ENCODE measurements around the gene CLC.
A peak's percentile ranks its signal among the peaks of the same experiment; 100 is the strongest.
"Not testable (repeated sequence)": the region's sequence is repeated elsewhere in the genome, so short reads cannot be mapped to it uniquely, and the experiment has no call there.

CLC gene

DNA sequence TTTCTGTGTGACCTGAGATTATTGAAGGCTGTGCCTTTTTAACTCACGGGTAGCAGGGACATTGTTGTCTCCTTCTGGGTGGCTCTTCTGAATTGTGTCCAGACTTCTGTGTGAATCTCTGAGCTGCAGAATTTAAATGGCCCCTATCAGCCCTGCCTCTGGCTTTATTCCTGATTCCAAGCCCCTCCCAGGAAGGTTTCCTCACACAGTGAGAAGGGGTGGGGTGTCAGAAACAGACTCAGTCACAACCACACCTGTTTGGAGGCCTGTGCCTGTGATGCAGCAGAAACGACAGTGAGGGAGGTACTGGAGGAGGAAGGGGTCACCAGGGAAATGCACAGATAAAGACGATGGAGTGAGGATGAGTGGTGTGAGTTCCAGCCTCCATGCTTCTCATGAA lies at the start of gene CLC:
Gene CLC, minus strand, starts transcription at position 139 of the 400 bp plus-strand sequence. Its CDS starts 77 bp downstream, at position 62.
- no peak for DNase-seq

- DNase-seq, result no peak
These were observed 43.1 kb upstream of the CLC start for GRCh38 chr19:39780894-39781293.

DNA sequence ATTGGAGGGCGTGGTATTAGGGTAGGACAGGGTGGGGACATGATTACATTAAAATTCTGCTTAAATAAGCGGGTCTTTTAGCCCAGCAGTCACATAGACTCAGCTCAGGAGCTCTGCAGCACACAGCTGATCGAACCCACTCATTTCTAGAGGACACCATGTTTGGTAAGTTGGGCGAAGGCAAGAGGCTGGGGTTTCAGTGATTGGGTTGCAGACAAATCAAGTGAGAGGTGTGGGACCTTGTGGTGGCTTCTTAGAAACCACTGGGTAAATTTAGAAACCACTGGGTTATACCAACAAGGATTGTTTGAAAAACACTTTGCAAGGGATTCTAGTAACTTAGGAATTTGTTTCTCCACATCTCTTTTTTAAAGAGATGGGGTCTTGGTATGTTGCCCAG lies 40.9 kb upstream of the CLC start, which contains the start of gene LEUTX:
Gene LEUTX, plus strand, starts transcription at position 92 of the 400 bp plus-strand sequence. Its CDS starts 67 bp downstream, at position 159.
- no peak for DNase-seq

- DNase-seq, result no peak
These were observed 31.0 kb upstream of the CLC start for GRCh38 chr19:39768786-39769185.

GRCh38 chr19:39768334-39768733 lies 30.5 kb upstream of the CLC start:
- no peak for DNase-seq

- peak; percentile 30 for DNase-seq
These were observed 27.6 kb upstream of the CLC start for GRCh38 chr19:39765091-39766076.

DNA sequence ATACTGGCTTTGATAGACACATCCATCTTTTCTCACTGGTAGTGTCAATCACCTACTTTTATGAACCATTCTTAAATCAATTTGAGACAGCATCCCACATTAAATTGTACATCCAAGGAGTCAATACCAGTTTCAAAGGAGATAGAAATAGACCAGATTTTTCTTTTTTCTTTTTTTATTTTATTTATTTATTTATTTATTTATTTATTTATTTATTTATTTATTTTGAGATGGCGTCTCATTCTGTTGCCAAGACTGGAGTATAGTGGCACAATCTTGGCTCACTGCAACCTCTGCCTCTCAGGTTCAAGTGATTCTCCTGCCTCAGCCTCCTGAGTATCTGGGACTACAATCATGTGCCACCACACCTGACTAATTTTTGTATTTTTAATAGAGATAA lies 24.0 kb upstream of the CLC start:
- DNase-seq, result not testable (repeated sequence)

DNA sequence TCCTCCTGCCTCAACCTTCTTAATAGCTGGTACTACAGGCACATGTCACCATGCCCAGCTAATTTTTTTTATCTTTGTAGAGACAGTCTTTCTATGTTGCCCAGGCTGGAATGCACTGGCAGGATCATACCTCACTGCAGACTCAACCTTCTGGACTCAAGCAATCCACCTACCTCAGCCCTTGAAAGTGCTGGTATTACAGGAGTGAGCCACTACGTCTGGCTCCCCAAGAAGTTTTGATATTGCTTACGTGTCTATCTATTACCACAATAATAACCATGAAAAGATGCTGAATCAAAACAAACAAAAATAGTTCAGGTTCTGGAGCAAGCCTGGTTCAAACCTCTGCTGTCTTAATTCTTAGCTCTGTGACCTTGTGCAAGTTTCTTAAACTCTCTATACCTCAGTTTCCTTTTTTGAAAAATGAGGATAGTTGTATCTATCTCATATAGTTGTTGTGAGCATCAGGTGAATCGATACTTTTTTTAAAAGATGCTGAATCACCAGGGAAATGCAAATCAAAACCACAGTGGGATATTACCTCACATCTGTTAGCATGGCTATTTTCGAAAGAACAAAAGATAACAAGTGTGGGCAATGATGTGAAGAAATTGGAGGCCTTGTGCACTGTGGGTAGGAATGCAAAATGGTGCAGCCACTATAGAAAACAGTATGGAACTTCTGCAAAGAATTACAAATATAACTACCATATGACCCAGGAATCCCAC lies 21.8 kb upstream of the CLC start:
- DNase-seq, result no peak

- DNase-seq, result no peak
These were observed 17.1 kb upstream of the CLC start for GRCh38 chr19:39754971-39755370.

- DNase-seq, result no peak
These were observed 16.7 kb upstream of the CLC start for GRCh38 chr19:39754544-39754943.

GRCh38 chr19:39752795-39753194 lies 15.0 kb upstream of the CLC start:
- DNase-seq, result no peak

DNA sequence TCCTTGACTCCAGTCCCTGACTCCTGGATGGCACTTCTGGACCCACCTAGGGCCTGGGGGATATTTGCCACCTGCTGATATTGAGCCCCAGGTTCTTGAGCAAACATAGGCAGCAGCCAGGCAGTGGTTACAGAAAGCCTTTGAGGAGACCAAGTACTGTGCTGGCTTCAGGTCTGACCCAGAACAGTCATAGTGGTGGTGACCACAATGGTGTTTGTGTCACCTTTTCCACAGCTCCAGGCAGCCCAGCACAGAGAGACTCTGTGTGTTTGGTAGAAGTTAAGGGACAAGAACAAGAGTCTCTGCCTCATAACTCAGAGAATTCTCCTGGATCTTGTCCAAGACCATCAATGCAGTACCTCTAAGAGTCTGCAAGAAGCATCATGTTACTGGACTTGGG lies 14.6 kb upstream of the CLC start:
- DNase-seq, result no peak

DNA sequence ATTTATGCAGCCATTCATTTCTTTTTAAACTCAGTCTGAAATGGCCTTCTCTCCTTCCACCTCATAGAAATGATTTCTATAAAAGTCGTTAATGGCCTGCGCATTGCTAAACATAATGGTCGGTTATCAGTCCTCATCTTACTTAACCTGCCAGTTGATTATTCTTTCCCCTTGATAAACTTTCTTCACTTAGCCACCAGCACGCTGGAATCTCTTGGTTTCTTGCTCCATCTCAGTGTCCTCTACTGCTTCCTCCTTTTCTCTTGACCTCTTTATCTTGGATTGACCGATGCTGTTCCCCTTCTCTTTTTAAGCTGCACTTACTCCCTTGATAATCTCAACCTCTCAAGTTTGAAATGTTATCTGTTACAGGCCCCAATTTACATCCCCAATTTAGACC lies 12.2 kb upstream of the CLC start:
- no peak for DNase-seq

DNA sequence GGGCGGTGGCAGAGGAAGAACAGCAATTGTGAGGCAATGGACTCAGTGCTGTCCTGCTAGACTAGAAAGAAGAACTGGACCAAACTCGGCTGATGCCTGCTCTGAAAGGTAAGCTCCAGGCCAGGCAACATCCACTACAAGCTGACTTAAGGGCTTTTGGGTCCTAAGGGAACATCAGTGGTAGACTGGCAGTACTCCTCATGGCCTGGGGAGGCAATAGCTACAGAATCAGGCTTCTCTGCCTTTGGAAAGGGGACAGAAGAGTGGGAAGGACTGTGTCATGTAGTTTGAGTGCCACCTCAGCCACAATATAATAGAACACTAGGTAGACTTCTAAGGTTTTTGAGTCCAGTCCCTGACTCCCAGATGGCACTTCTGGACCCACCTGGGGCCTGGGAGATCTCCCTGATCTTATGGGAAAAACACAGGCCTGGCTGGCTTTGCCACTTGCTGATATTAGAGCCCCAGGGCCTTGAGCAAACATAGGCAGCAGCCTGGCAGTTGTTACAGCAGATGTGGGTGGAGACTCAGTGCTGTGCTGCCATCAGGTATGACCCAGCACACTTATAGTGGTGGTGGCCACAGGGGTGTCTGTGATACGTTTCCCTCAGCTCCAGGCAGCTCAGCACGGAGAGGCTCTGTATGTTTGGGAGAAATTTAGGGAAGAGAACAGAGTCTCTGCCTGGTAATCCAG lies 9.2 kb upstream of the CLC start:
- no peak for DNase-seq

DNA sequence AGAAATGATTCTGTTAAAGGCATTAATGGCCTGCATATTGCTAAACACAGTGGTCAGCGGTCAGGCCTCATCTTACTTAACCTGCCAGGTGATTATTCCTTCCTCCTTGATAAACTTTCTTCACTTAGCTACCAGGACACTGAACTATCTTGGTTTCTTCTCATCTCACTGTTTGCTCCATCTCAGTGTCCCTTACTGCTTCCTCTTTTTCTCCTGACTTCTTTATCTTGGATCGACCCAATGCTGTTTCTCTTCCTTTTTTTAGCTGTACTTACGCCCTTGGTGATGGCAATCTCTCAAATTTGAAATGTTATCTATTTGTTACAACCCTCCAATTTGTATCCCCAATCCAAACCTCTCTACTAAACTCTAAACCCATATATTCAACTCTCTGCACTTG lies 7.8 kb upstream of the CLC start:
- DNase-seq, result no peak

GRCh38 chr19:39740395-39740794 lies 2.6 kb upstream of the CLC start:
- DNase-seq, result no peak

DNA sequence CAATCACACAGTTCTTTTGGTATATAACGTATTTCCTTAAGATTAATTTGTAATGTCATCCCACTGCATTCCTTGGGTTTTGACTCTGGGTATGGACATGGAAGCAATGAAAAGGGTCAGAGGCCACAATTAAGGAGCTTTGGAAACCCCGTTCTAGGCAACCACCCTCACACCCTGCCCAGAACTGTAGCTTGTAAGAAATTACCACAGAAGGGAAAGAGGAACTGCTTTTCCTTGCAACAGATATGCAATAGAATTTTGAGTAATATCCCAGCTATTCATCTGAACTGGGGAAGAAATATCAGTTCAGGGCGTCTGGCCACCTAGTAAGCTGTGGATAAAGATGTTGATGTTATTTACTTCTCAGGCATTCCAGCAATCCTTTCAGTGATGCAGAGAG lies 985 bp upstream of the CLC start:
- DNase-seq, result no peak

- DNase-seq, result no peak
These were observed 478 bp downstream of the CLC start for GRCh38 chr19:39737351-39737750.

- no peak for DNase-seq
These were observed 1.7 kb downstream of the CLC start for GRCh38 chr19:39736088-39736487.

- DNase-seq, result no peak
These were observed 2.1 kb downstream of the CLC start for GRCh38 chr19:39735688-39736087.

DNA sequence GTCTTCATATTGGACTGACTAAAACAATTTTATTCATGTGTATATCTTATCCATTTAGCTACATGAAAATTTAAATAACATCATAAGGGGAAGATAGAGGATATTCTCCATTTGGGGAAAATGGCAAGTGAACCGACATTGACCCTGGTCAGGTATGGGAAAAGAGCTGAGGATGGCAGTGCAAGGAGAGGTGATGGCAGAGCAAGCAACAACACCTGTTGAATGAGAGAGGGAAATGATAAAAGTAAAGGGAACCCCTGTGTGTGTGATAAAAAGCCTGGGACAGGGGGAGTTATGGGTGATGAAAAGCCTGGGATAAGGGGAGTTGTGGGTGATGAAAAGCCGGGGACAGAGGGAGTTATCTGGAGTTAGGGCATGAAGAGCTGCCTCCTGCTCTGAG lies 4.0 kb downstream of the CLC start:
- DNase-seq, result no peak

GRCh38 chr19:39731685-39732084 lies 6.1 kb downstream of the CLC start:
- DNase-seq, result no peak

- no peak for DNase-seq
These were observed 8.2 kb downstream of the CLC start for GRCh38 chr19:39729594-39729993.
